ENCODE data around the gene C10orf105. TPM values are rescaled to one million over a fixed set of nuclear protein-coding genes. Genes with fewer than 3 reads are reported as not detected.

C10orf105 gene
- polyA plus RNA-seq, 1 of the 3 experiments (the other 2 are of a cell fraction): not detected

DNA sequence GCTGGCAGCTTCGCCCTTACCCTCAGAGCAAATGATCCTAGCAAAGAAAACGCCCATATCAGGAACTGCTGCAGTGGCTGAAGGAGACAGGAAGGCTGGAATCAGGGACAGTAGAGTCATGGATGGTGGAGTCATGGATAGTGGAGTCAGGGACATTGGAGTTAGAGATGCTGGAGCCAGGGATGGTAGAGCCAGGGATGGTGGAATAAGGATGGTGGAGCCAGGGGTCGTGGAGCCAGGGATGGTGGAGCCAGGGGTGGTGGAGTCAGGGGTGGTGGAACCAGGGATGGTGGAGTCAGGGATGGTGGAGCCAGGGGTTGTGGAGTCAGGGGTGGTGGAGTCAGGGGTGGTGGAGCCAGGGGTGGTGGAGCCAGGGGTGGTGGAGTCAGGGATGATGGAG is 31.3 kb downstream of the C10orf105 start (continued):
- TF ChIP-seq CHD2 (IDR thresholded peaks at IDR 0.05; ENCODE audit: low read length, partially characterized antibody): no peak

DNA sequence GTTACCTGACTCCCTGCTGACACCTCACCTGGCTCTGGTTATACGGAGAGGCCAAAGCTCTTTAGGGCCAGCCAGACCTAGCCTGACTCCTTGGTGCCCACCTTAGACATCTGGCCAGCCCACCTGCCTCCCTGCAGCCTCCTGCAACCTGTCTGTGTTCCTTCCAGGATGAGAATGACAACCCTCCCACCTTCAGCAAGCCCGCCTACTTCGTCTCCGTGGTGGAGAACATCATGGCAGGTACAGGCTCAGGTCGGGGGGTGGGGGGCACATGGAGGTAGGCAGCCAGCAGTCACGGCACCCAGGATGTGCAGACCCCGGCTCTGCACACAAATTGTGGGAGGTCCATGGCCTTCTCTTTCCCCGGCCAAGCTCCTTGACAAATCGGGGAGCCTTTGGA is 32.1 kb downstream of the C10orf105 start:
- no peaks in the 10 kb centered on the region for H4K20me1 ChIP-seq (ENCODE audit: insufficient read depth)
- ChIA-PET POLR2A (no interaction called here), CTCF (interaction anchor here (0.9 to 7.0 kb wide), 6 partner anchors 10 to 361 kb away, joined by 3 to 52 read pairs (median 4); no protein-coding TSS in a partner anchor)
- H3K79me2 ChIP-seq (ENCODE audit: insufficient read depth): no peaks in the 10 kb centered on the region
- no peak overlapping the region for H2AFZ ChIP-seq (ENCODE audit: low read depth)
- no peak for TF ChIP-seq GABPA (IDR thresholded peaks at IDR 0.05; ENCODE audit: low read depth)
- TF ChIP-seq, protein P1, sequence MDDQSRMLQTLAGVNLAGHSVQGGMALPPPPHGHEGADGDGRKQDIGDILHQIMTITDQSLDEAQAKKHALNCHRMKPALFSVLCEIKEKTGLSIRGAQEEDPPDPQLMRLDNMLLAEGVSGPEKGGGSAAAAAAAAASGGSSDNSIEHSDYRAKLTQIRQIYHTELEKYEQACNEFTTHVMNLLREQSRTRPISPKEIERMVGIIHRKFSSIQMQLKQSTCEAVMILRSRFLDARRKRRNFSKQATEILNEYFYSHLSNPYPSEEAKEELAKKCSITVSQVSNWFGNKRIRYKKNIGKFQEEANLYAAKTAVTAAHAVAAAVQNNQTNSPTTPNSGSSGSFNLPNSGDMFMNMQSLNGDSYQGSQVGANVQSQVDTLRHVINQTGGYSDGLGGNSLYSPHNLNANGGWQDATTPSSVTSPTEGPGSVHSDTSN (IDR thresholded peaks at IDR 0.05): no peak
- no peak for TF ChIP-seq TEAD4 (IDR thresholded peaks at IDR 0.05; ENCODE audit: borderline replicate concordance, insufficient read depth)
- no peak for TF ChIP-seq POLR2AphosphoS5 (IDR thresholded peaks at IDR 0.05; ENCODE audit: low read depth, low read length)
- no peak for TF ChIP-seq EZH2phosphoT487 (IDR thresholded peaks at IDR 0.05; ENCODE audit: borderline replicate concordance, low read depth)
- TF ChIP-seq RXRA (IDR thresholded peaks at IDR 0.05; ENCODE audit: borderline replicate concordance, low read depth): no peak
- H3K4me2 ChIP-seq: no peak overlapping the region
- H3K9ac ChIP-seq: no peak overlapping the region
- H3K36me3 ChIP-seq (replicated peaks in 1 of 2; ENCODE audit: control insufficient read depth in 1 of 2, insufficient read depth in 2 of 2, low read length in 1 of 2): no peaks in the 10 kb centered on the region
- no peaks in the 10 kb centered on the region for H3K9me2 ChIP-seq
- H3K4me3 ChIP-seq (ENCODE audit: low read depth in 2 of 2, low read length in 1 of 2): no peak overlapping the region
- no peak for DNase-seq
- H3K27ac ChIP-seq (ENCODE audit: low read depth in 2 of 2, low read length in 1 of 2): no peak overlapping the region
- 63% methylated on average over 9 of the region's 9 CpGs for WGBS (ENCODE audit: low lambda C conversion rate)
- H3K4me1 ChIP-seq (ENCODE audit: control insufficient read depth in 1 of 2, insufficient read depth in 2 of 2, low read depth in 1 of 2, low read length in 1 of 2): no peaks in the 10 kb centered on the region
- peaks cover 3% of the 10 kb centered on the region for H3F3A ChIP-seq (replicated peaks; ENCODE audit: insufficient read depth)
- H3K27me3 ChIP-seq (ENCODE audit: insufficient read depth): peaks cover 7% of the 10 kb centered on the region; the same call in 1 of the 2 replicates
- H3K9me3 ChIP-seq: no peaks in the 10 kb centered on the region

- Histone ChIP-seq H3K4me2 (no peak overlapping the region), H3K9me2 (no peaks in the 10 kb centered on the region), H3K27ac (ENCODE audit: low read depth in 2 of 2, low read length in 1 of 2) (no peak overlapping the region), H3K9ac (no peak overlapping the region), H3F3A (replicated peaks; ENCODE audit: insufficient read depth) (peaks cover 3% of the 10 kb centered on the region), H3K79me2 (ENCODE audit: insufficient read depth) (no peaks in the 10 kb centered on the region), H3K9me3 (no peaks in the 10 kb centered on the region), H3K4me1 (ENCODE audit: control insufficient read depth in 1 of 2, insufficient read depth in 2 of 2, low read depth in 1 of 2, low read length in 1 of 2) (no peaks in the 10 kb centered on the region), H2AFZ (ENCODE audit: low read depth) (no peak overlapping the region), H3K27me3 (ENCODE audit: insufficient read depth) (peaks cover 7% of the 10 kb centered on the region; the same call in 1 of the 2 replicates), H3K36me3 (replicated peaks in 1 of 2; ENCODE audit: control insufficient read depth in 1 of 2, insufficient read depth in 2 of 2, low read length in 1 of 2) (no peaks in the 10 kb centered on the region), H4K20me1 (ENCODE audit: insufficient read depth) (no peaks in the 10 kb centered on the region), H3K4me3 (ENCODE audit: low read depth in 2 of 2, low read length in 1 of 2) (no peak overlapping the region)
- CTCF ChIA-PET: interaction anchor here (0.9 to 7.0 kb wide), 6 partner anchors 10 to 361 kb away, joined by 3 to 52 read pairs (median 4); no protein-coding TSS in a partner anchor
- POLR2A ChIA-PET: no interaction called here
- DNase-seq: no peak
- TF ChIP-seq GATA2 (CRISPR knock-in tag; IDR thresholded peaks at IDR 0.05) (no peak), TAF1 (IDR thresholded peaks at IDR 0.05; ENCODE audit: borderline replicate concordance, low read depth, low read length) (no peak)
- WGBS (ENCODE audit: low lambda C conversion rate): 55% methylated on average over 2 of the region's 5 CpGs
Measured at GRCh38 chr10:71687077-71687476, 32.5 kb downstream of the C10orf105 start.
